SK-N-SH treated with all-trans-retinoic acid at 6 μM for 48 hours (cell line): ENCODE measurements around the gene HEXIM1.

Experiments used
- ATAC-seq: fragments of 200-7000 bp; cut with Tn5 transposase; 3 replicates; pipeline ENCODE4 v1.9.1; 2020; ENCODE audit warnings: mild to moderate bottlenecking, moderate library complexity
- ARNTL ChIP-seq: fragments of 450-650 bp; formaldehyde crosslinking; IDR thresholded peaks from 2 replicates; pipeline ENCODE4 v1.5.0; 2020; ENCODE audit warnings: low read depth, mild to moderate bottlenecking, moderate library complexity, borderline replicate concordance
- BACH2 ChIP-seq: fragments of 250-450 bp; sonication (Bioruptor Pico); IDR thresholded peaks from 2 replicates; pipeline ENCODE4 v1.9.0; 2021; ENCODE audit warnings: mild to moderate bottlenecking, borderline replicate concordance
- CSDC2 ChIP-seq: fragments of 250-450 bp; sonication (Bioruptor Pico); IDR thresholded peaks from 2 replicates; pipeline ENCODE4 v1.5.0; 2020; ENCODE audit warnings: mild to moderate bottlenecking, moderate library complexity
- ESRRG ChIP-seq: fragments of 250-450 bp; sonication (Bioruptor Pico); IDR thresholded peaks from 2 replicates; pipeline ENCODE4 v1.6.1; 2021; ENCODE audit warnings: mild to moderate bottlenecking
- GLIS3 ChIP-seq: fragments of 250-450 bp; sonication (Bioruptor Pico); IDR thresholded peaks from 2 replicates; pipeline ENCODE4 v1.5.0; 2020; ENCODE audit warnings: mild to moderate bottlenecking, moderate library complexity
- PATZ1 ChIP-seq: fragments of 250-450 bp; sonication (Bioruptor Pico); IDR thresholded peaks from 2 replicates; pipeline ENCODE4 v1.8.0; 2020; ENCODE audit warnings: mild to moderate bottlenecking, moderate library complexity, borderline replicate concordance
- RARB ChIP-seq: fragments of 250-450 bp; sonication (Bioruptor Pico); IDR thresholded peaks from 2 replicates; pipeline ENCODE4 v1.8.0; 2021; ENCODE audit warnings: mild to moderate bottlenecking, moderate library complexity
- TCF4 ChIP-seq: fragments of 250-450 bp; sonication (Bioruptor Pico); IDR thresholded peaks from 2 replicates; pipeline ENCODE4 v1.8.0; 2021; ENCODE audit warnings: mild to moderate bottlenecking, moderate library complexity, borderline replicate concordance
- TOX ChIP-seq: fragments of 250-450 bp; sonication (Bioruptor Pico); IDR thresholded peaks from 2 replicates; pipeline ENCODE4 v1.8.0; 2021; ENCODE audit warnings: mild to moderate bottlenecking, moderate library complexity, borderline replicate concordance
- ZC3H10 ChIP-seq: fragments of 250-450 bp; sonication (Bioruptor Pico); IDR thresholded peaks from 2 replicates; pipeline ENCODE4 v1.5.1; 2021; ENCODE audit warnings: mild to moderate bottlenecking, moderate library complexity
- ZFP30 ChIP-seq: fragments of 450-650 bp; formaldehyde crosslinking; IDR thresholded peaks from 2 replicates; pipeline ENCODE4 v1.5.0; 2022; ENCODE audit warnings: mild to moderate bottlenecking, moderate library complexity
- ZNF565 ChIP-seq: fragments of 450-650 bp; formaldehyde crosslinking; conservative IDR thresholded peaks from 2 replicates; pipeline ENCODE4 v1.5.0; 2020; ENCODE audit warnings: low read depth, mild to moderate bottlenecking, moderate library complexity
- ZNF70 ChIP-seq: fragments of 450-650 bp; formaldehyde crosslinking; IDR thresholded peaks from 2 replicates; pipeline ENCODE4 v1.5.0; 2020; ENCODE audit warnings: mild to moderate bottlenecking, moderate library complexity
- ZNF8 ChIP-seq: fragments of 450-650 bp; formaldehyde crosslinking; IDR thresholded peaks from 2 replicates; pipeline ENCODE4 v1.5.0; 2020; ENCODE audit warnings: mild to moderate bottlenecking, moderate library complexity
- TF ChIP-seq, protein P1 (sequence below): fragments of 250-450 bp; sonication (Bioruptor Pico); IDR thresholded peaks from 2 replicates; pipeline ENCODE4 v1.5.1; 2021; ENCODE audit warnings: mild to moderate bottlenecking, moderate library complexity
- TF ChIP-seq, protein P2 (sequence below): fragments of 250-450 bp; sonication (Bioruptor Pico); IDR thresholded peaks from 2 replicates; pipeline ENCODE4 v1.5.0; 2020; ENCODE audit warnings: mild to moderate bottlenecking, moderate library complexity

The HEXIM1 gene

GRCh38 chr17:45112559-45113423 lies 35.5 kb upstream of the HEXIM1 start:
- TF ChIP-seq, protein P1, sequence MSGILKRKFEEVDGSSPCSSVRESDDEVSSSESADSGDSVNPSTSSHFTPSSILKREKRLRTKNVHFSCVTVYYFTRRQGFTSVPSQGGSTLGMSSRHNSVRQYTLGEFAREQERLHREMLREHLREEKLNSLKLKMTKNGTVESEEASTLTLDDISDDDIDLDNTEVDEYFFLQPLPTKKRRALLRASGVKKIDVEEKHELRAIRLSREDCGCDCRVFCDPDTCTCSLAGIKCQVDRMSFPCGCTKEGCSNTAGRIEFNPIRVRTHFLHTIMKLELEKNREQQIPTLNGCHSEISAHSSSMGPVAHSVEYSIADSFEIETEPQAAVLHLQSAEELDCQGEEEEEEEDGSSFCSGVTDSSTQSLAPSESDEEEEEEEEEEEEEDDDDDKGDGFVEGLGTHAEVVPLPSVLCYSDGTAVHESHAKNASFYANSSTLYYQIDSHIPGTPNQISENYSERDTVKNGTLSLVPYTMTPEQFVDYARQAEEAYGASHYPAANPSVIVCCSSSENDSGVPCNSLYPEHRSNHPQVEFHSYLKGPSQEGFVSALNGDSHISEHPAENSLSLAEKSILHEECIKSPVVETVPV = no peak
- no peak for TF ChIP-seq PATZ1 (CRISPR knock-in tag)
- TF ChIP-seq GLIS3 (CRISPR knock-in tag) = no peak
- TF ChIP-seq ZNF70 (CRISPR knock-in tag) = no peak
- TF ChIP-seq, protein P2, sequence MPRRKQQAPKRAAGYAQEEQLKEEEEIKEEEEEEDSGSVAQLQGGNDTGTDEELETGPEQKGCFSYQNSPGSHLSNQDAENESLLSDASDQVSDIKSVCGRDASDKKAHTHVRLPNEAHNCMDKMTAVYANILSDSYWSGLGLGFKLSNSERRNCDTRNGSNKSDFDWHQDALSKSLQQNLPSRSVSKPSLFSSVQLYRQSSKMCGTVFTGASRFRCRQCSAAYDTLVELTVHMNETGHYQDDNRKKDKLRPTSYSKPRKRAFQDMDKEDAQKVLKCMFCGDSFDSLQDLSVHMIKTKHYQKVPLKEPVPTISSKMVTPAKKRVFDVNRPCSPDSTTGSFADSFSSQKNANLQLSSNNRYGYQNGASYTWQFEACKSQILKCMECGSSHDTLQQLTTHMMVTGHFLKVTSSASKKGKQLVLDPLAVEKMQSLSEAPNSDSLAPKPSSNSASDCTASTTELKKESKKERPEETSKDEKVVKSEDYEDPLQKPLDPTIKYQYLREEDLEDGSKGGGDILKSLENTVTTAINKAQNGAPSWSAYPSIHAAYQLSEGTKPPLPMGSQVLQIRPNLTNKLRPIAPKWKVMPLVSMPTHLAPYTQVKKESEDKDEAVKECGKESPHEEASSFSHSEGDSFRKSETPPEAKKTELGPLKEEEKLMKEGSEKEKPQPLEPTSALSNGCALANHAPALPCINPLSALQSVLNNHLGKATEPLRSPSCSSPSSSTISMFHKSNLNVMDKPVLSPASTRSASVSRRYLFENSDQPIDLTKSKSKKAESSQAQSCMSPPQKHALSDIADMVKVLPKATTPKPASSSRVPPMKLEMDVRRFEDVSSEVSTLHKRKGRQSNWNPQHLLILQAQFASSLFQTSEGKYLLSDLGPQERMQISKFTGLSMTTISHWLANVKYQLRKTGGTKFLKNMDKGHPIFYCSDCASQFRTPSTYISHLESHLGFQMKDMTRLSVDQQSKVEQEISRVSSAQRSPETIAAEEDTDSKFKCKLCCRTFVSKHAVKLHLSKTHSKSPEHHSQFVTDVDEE (CRISPR knock-in tag) = no peak
- TF ChIP-seq ZFP30 (CRISPR knock-in tag) = no peak
- no peak for ATAC-seq

- no peak for ATAC-seq
- TF ChIP-seq, protein P1 = no peak
- TF ChIP-seq PATZ1 (CRISPR knock-in tag) (no peak), ZNF8 (CRISPR knock-in tag) (no peak), TCF4 (CRISPR knock-in tag) (no peak), GLIS3 (CRISPR knock-in tag) (no peak), TOX (CRISPR knock-in tag) (no peak), ZNF565 (CRISPR knock-in tag) (no peak), ARNTL (no peak), RARB (CRISPR knock-in tag) (no peak), ZC3H10 (CRISPR knock-in tag) (no peak), ZFP30 (CRISPR knock-in tag) (no peak), BACH2 (CRISPR knock-in tag) (no peak), ESRRG (no peak), CSDC2 (CRISPR knock-in tag) (no peak)
- TF ChIP-seq, protein P2 (CRISPR knock-in tag) = no peak
Measured at GRCh38 chr17:45113424-45113754, 34.9 kb upstream of the HEXIM1 start.
